ENCODE data around the gene SSMEM1.

SSMEM1 gene

GRCh38 chr7:130207642-130208041, at the start of gene SSMEM1:
SSMEM1 (plus strand) TSS chr7:130207860; CDS start chr7:130207911, 51 bp downstream.
- H3K4me3 ChIP-seq (ENCODE audit: low read depth, low read length) = no peak within 1 kb of the TSS
- TF ChIP-seq CTCF (IDR thresholded peaks at IDR 0.05; ENCODE audit: borderline replicate concordance, insufficient read depth, low read depth, low read length) = no peak

GRCh38 chr7:130160023-130160422, 47.6 kb upstream of the SSMEM1 start:
- no peak overlapping the region for H3K4me3 ChIP-seq (ENCODE audit: low read depth, low read length)
- TF ChIP-seq CTCF (IDR thresholded peaks at IDR 0.05; ENCODE audit: borderline replicate concordance, insufficient read depth, low read depth, low read length) = no peak

GRCh38 chr7:130160455-130160854, 47.2 kb upstream of the SSMEM1 start:
- no peak for TF ChIP-seq CTCF (IDR thresholded peaks at IDR 0.05; ENCODE audit: borderline replicate concordance, insufficient read depth, low read depth, low read length)
- H3K4me3 ChIP-seq (ENCODE audit: low read depth, low read length) = no peak overlapping the region

GRCh38 chr7:130162196-130162595, 45.5 kb upstream of the SSMEM1 start:
- H3K4me3 ChIP-seq (ENCODE audit: low read depth, low read length) = no peak overlapping the region
- no peak for TF ChIP-seq CTCF (IDR thresholded peaks at IDR 0.05; ENCODE audit: borderline replicate concordance, insufficient read depth, low read depth, low read length)

GRCh38 chr7:130174237-130174959, 33.3 kb upstream of the SSMEM1 start:
- TF ChIP-seq CTCF (IDR thresholded peaks at IDR 0.05; ENCODE audit: borderline replicate concordance, insufficient read depth, low read depth, low read length) = no peak
- no peak overlapping the region for H3K4me3 ChIP-seq (ENCODE audit: low read depth, low read length)

- H3K4me3 ChIP-seq (ENCODE audit: low read depth, low read length) = no peak overlapping the region
- TF ChIP-seq CTCF (IDR thresholded peaks at IDR 0.05; ENCODE audit: borderline replicate concordance, insufficient read depth, low read depth, low read length) = no peak
These were observed 29.4 kb upstream of the SSMEM1 start for GRCh38 chr7:130178251-130178650.

- H3K4me3 ChIP-seq (ENCODE audit: low read depth, low read length) = no peak overlapping the region
- TF ChIP-seq CTCF (IDR thresholded peaks at IDR 0.05; ENCODE audit: borderline replicate concordance, insufficient read depth, low read depth, low read length) = no peak
These were observed 28.0 kb upstream of the SSMEM1 start for GRCh38 chr7:130179631-130180030.
